Heart left ventricle (tissue), 16 donors: ENCODE data around the gene EMB. TPM values are rescaled to one million over a fixed set of nuclear protein-coding genes. Genes with fewer than 3 reads are reported as not detected.
"Not testable (repeated sequence)": the region's sequence is repeated elsewhere in the genome, so short reads cannot be mapped to it uniquely, and the experiment has no call there.

Experiments used
- ATAC-seq, 4 donors: fragments of 200-7000 bp; cut with Tn5 transposase; one replicate each; pipeline ENCODE4 v1.9.1; 2020 to 2022; ENCODE audit warnings: moderate library complexity in 4 of 4, mild to moderate bottlenecking in 3 of 4, moderate number of reproducible peaks in 1 of 4
- DNase-seq, 5 donors: peaks; one replicate each; pipeline ENCODE4 v3.0.0-alpha.2; 2020
- H3K27ac ChIP-seq, 12 donors: fragments of 200-600 bp; sonication (generic) in 4 of 12; one replicate each; pipeline versions ENCODE4 v1.5.0 to v1.8.0; 2016 to 2022; ENCODE audit warnings: mild to moderate bottlenecking in 2 of 12
- H3K27me3 ChIP-seq, 9 donors: fragments of 200-600 bp; sonication (generic) in 2 of 9; one replicate each; pipeline versions ENCODE4 v1.5.1 to v1.8.0; 2016 to 2022; ENCODE audit warnings: mild to moderate bottlenecking in 3 of 9
- H3K36me3 ChIP-seq, 9 donors: fragments of 200-600 bp; sonication (generic) in 2 of 9; one replicate each; pipeline versions ENCODE4 v1.5.0 to v1.8.0; 2018 to 2022; ENCODE audit warnings: mild to moderate bottlenecking in 2 of 9
- H3K4me1 ChIP-seq, 12 donors: fragments of 200-600 bp; sonication (generic) in 4 of 12; one replicate each; pipeline versions ENCODE4 v1.5.0 to v1.8.0; 2016 to 2022; ENCODE audit warnings: mild to moderate bottlenecking in 3 of 12
- H3K4me3 ChIP-seq, 12 donors: fragments of 200-600 bp; sonication (generic) in 4 of 12; one replicate each; pipeline versions ENCODE4 v1.5.0 to v1.8.0; 2017 to 2022; ENCODE audit warnings: mild to moderate bottlenecking in 9 of 12, moderate library complexity in 4 of 12
- H3K9me3 ChIP-seq, 12 donors: fragments of 200-600 bp; sonication (generic) in 4 of 12; one replicate each; pipeline versions ENCODE4 v1.5.0 to v1.8.0; 2016 to 2022; ENCODE audit warnings: mild to moderate bottlenecking in 1 of 12
- POLR2A ChIP-seq, 2 donors: fragments of 450-650 bp; IDR thresholded peaks; one replicate each; pipeline ENCODE4 v1.6.1; 2017; ENCODE audit warnings: antibody characterized with exemption in 2 of 2, mild to moderate bottlenecking in 2 of 2, moderate library complexity in 2 of 2
- WGBS, 4 donors: extraction: QIAGEN DNeasy Blood & Tissue Kit in 2 of 4; methylation state at CpG; one replicate each; pipeline versions ENCODE4 v1.1.5 to v1.1.7; 2013 to 2018; 5-methylcytosine and 5-hydroxymethylcytosine counted together
- intact Hi-C, 10 donors: fragments of 100-400 bp; cut with DNase I; formaldehyde crosslinking; loops; one replicate each; pipeline versions ENCODE4 v1.11.1 to v1.14.2; 2022
- polyA plus RNA-seq, 2 donors: library from polyadenylated mRNA; stranded (reverse); fragments of 200-250 nt; gene quantifications; one replicate each; pipeline ENCODE4 v1.2.3, GENCODE V29; 2013
- total RNA-seq, 9 donors: library from RNA; depleted of rRNA in 2 of 9; stranded (reverse); fragments of >200 nt in 2 of 9; fragmentation: NEBNext Ultra II Directional in 3 of 9; extraction: Animal tissue kit (Norgen Biotek cat#: 25700) in 3 of 9; gene quantifications; one replicate each; pipeline versions ENCODE4 v1.1.0 to v1.2.4, GENCODE V29; 2016 to 2023
- TF ChIP-seq, protein P1 (sequence below), 12 donors: fragments of 200-600 bp; sonication (generic) in 4 of 12; IDR thresholded peaks; one replicate each; pipeline versions ENCODE4 v1.5.0 to v1.8.0; 2018 to 2022; ENCODE audit warnings: antibody characterized with exemption in 12 of 12, mild to moderate bottlenecking in 5 of 12
- donor health status: ischemic (EF 13 %, LVEDD 7.1; RV severe dilation, severe dysfunction).
- donor health status: healthy with polysubstance abuse.
- donor health status: DM: no; HTN: yes; CAD: no.
- donor health status: DM: no; HTN: no; CAD: no.
- donor health status: ischemic (EF 25% LVEDD 6.9; RV normal size, moderate dysfunction).
- donor health status: ischemic (EF 25% LVEDD 5.7; RV mildly dilated, moderate dysfunction).
- donor health status: healthy.
- donor health status: DM: yes; HTN: yes; CAD: no.
- donor health status: ischemic (EF 35%, LVEDD 5.7; RV mildly dilated, moderate dysfunction).
- donor health status: nonischemic (EF 11% LVEDD 7.7; RV severe dilation, severe dysfunction).
- donor health status: DM: yes; HTN: yes; CAD: no.
- donor health status: PGD.
- donor health status: ischemic (EF 29% LVEDD 5.4; RV normal size, mild dysfunction).
- donor health status: nonischemic (EF 23%, LVEDD 6.1; RV moderate dilation, normal function).

EMB gene
- total and polyA plus RNA-seq, 11 donors, result 0.94 to 44.6 (median 10.5) TPM

DNA sequence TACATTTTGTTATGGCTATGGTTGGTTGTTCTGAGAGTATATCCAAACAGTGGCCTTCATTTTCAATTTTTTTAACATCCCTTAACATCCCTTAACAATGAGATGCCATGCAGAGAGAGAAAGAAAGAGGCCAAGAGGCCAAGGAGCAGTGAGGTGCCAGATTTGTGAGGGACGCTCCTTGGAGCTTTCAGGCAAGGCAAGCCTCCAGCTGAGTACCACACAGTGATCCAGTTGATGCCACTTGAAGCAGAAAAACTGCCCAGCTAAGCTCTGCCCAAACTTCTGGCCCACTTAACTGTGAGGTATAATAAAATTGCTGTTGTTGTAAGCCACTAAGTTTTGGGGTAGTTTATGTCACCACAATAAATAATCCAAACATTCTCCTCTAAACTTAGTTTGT, 22.6 kb upstream of the EMB start:
- Histone ChIP-seq H3K27me3 (no peaks in the 10 kb centered on the region), H3K4me1 (peaks cover 0 to 11% (median 0%) of the 10 kb centered on the region in 12 donors), H3K9me3 (peaks cover 0 to 6% (median 0%) of the 10 kb centered on the region in 12 donors), H3K4me3 (no peak overlapping the region), H3K27ac (peak overlapping the region in 1 of 12 donors; percentile 5), H3K36me3 (no peaks in the 10 kb centered on the region)
- no peak for TF ChIP-seq POLR2A (IDR thresholded peaks at IDR 0.05)
- TF ChIP-seq, protein P1, sequence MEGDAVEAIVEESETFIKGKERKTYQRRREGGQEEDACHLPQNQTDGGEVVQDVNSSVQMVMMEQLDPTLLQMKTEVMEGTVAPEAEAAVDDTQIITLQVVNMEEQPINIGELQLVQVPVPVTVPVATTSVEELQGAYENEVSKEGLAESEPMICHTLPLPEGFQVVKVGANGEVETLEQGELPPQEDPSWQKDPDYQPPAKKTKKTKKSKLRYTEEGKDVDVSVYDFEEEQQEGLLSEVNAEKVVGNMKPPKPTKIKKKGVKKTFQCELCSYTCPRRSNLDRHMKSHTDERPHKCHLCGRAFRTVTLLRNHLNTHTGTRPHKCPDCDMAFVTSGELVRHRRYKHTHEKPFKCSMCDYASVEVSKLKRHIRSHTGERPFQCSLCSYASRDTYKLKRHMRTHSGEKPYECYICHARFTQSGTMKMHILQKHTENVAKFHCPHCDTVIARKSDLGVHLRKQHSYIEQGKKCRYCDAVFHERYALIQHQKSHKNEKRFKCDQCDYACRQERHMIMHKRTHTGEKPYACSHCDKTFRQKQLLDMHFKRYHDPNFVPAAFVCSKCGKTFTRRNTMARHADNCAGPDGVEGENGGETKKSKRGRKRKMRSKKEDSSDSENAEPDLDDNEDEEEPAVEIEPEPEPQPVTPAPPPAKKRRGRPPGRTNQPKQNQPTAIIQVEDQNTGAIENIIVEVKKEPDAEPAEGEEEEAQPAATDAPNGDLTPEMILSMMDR (IDR thresholded peaks at IDR 0.05), result no peak
- intact Hi-C loops, result no loop called here
- 78 to 95% (median 82%) methylated on average over 1 of the region's 1 CpG for WGBS, 4 donors
- no peak for ATAC-seq
- no peak for DNase-seq

GRCh38 chr5:50463047-50463446, 22.0 kb upstream of the EMB start:
- peaks cover 0 to 11% (median 0%) of the 10 kb centered on the region in 12 donors for H3K4me1 ChIP-seq
- TF ChIP-seq, protein P1 (IDR thresholded peaks at IDR 0.05), result no peak
- TF ChIP-seq POLR2A (IDR thresholded peaks at IDR 0.05), result no peak

DNA sequence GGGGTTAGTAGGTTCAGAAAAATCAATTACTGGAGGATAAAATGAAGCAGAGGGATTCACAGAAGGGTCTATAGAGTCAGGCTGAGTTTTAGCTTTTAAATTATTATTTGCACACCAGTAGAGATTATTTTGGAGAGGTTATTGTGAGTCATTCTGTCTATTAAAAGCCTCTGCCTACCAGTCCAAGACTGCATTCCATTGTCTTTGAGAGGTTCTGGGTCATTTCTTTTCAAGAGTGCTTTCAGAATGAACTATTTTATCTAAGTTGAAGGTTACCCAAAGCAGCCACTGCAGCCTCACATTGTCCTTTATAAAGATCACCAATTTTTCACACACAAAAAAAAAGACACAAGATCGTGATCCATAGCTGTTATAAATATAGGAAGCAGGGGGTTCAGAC, 21.5 kb upstream of the EMB start:
- Histone ChIP-seq H3K27ac (peak overlapping the region in 2 of 12 donors; percentile 25 to 37), H3K4me1 (peaks cover 0 to 11% (median 0%) of the 10 kb centered on the region in 12 donors)
- ATAC-seq, result peak; percentile 47 to 82 (median 70)
- WGBS, 4 donors, result 42 to 64% (median 53%) methylated on average over 1 of the region's 1 CpG
- DNase-seq, H3K36me3 ChIP-seq, H3K4me3 ChIP-seq, H3K27me3 ChIP-seq, intact Hi-C loops, H3K9me3 ChIP-seq: not testable (repeated sequence)

More at GRCh38 chr5:50463047-50463446, 22.0 kb upstream of the EMB start:
- intact Hi-C loops, result no loop called here
- Histone ChIP-seq H3K36me3 (no peaks in the 10 kb centered on the region), H3K27ac (peak overlapping the region in 3 of 12 donors; percentile 5 to 37 (median 25)), H3K9me3 (peaks cover 0 to 6% (median 0%) of the 10 kb centered on the region in 12 donors), H3K27me3 (no peaks in the 10 kb centered on the region), H3K4me3 (no peak overlapping the region)
- DNase-seq, result no peak
- WGBS, 4 donors, result 75 to 79% (median 76%) methylated on average over 2 of the region's 2 CpGs
- no peak for ATAC-seq

DNA sequence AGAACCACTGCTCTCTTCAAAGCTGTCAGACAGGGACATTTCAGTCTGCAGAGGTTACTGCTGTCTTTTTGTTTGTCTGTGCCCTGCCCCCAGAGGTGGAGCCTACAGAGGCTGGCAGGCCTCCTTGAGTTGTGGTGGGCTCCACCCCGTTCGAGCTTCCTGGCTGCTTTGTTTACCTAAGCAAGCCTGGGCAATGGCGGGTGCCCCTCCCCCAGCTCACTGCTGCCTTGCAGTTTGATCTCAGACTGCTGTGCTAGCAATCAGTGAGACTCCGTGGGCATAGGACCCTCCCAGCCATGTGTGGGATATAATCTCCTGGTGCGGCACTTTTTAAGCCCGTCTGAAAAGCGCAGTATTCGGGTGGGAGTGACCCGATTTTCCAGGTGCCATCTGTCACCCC, 17.3 kb upstream of the EMB start:
- H3K36me3 ChIP-seq, H3K4me3 ChIP-seq, intact Hi-C loops, ATAC-seq, H3K27ac ChIP-seq, H3K27me3 ChIP-seq, H3K9me3 ChIP-seq: not testable (repeated sequence)
- DNase-seq, result peak in 1 of 5 donors; percentile 53
- 68 to 86% (median 82%) methylated on average over 6 to 9 of the region's 9 CpGs for WGBS, 4 donors
- peaks cover 0 to 11% (median 0%) of the 10 kb centered on the region in 12 donors for H3K4me1 ChIP-seq

DNA sequence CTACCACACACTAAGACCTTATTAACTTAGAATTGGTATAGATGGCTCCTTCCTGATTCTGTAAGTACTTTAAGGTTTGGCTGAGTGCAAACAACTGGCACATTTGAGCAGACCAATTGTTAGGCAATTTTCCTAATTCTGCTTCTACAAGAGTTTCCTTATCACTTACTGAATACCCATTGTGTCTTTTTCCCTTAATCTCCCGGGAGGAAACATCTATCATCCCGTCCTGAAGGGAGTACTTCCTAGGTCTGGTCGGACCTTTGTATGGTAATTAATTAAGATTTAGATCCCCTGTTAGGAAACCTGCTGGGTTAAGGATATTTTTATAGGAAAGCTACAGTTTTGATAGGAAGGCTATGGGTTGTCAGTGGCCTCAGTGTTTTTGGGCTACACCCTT, 8.2 kb upstream of the EMB start:
- ATAC-seq, H3K27me3 ChIP-seq, H3K9me3 ChIP-seq: not testable (repeated sequence)

GRCh38 chr5:50447941-50448340, 6.9 kb upstream of the EMB start:
- no peak for DNase-seq
- H3K4me3 ChIP-seq, result no peak overlapping the region
- H3K9me3 ChIP-seq, result peaks cover 0 to 4% (median 0%) of the 10 kb centered on the region in 12 donors
- TF ChIP-seq POLR2A (IDR thresholded peaks at IDR 0.05), result no peak
- TF ChIP-seq, protein P1 (IDR thresholded peaks at IDR 0.05), result no peak
- H3K36me3 ChIP-seq, result no peaks in the 10 kb centered on the region
- intact Hi-C loops, result loop anchor here in 1 of 10 donors (10.0 kb wide), 1 partner anchor 67 kb away; no protein-coding TSS in a partner anchor
- ATAC-seq, result no peak
- WGBS, 4 donors, result 83 to 88% (median 85%) methylated on average over 7 of the region's 7 CpGs
- no peak overlapping the region for H3K27ac ChIP-seq
- H3K4me1 ChIP-seq, result peaks cover 0 to 26% (median 0%) of the 10 kb centered on the region in 12 donors
- H3K27me3 ChIP-seq, result no peaks in the 10 kb centered on the region

More for the DNA sequence above, 8.2 kb upstream of the EMB start:
- not testable (repeated sequence) for DNase-seq, H3K4me3 ChIP-seq, H3K27ac ChIP-seq, H3K36me3 ChIP-seq
- intact Hi-C loops, result loop anchor here in 1 of 10 donors (10.0 kb wide), 1 partner anchor 66 kb away; no protein-coding TSS in a partner anchor
- WGBS, 4 donors, result 22 to 37% (median 28%) methylated on average over 3 of the region's 3 CpGs
- H3K4me1 ChIP-seq, result peaks cover 0 to 24% (median 0%) of the 10 kb centered on the region in 12 donors
